WI38 (cell line): ENCODE measurements around the gene EEF1AKMT2.

ENCODE experiments used
- H3K4me3 ChIP-seq: 2 replicates; pipeline ENCODE4 v1.5.1; 2011; ENCODE audit warnings: low read depth, mild to moderate bottlenecking, control low read depth, low read length
- TF ChIP-seq, protein P1 (sequence below): IDR thresholded peaks from 2 replicates; pipeline ENCODE4 v1.5.1; 2012; ENCODE audit warnings: low read depth, mild to moderate bottlenecking, control low read depth, low read length

The EEF1AKMT2 gene

DNA sequence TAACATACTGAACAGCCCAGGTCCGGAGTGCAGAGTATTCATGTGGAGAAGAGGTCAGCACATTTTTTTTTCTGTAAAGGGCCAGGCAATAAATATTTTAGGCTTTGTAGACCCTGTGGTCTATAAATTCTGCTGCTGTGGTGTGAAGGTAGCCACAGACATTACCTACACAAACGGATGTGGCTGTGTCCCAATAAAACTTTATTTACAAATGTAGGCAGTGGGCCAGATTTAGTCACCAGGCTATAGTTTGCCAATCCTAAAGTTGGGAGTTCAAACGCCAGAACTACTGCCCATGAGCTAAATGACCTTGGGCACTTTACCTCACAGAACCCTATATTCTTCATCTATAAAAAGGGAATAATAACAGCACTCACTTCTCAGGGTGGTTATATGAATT lies 60.9 kb downstream of the EEF1AKMT2 start:
- no peak overlapping the region for H3K4me3 ChIP-seq
- TF ChIP-seq, protein P1, sequence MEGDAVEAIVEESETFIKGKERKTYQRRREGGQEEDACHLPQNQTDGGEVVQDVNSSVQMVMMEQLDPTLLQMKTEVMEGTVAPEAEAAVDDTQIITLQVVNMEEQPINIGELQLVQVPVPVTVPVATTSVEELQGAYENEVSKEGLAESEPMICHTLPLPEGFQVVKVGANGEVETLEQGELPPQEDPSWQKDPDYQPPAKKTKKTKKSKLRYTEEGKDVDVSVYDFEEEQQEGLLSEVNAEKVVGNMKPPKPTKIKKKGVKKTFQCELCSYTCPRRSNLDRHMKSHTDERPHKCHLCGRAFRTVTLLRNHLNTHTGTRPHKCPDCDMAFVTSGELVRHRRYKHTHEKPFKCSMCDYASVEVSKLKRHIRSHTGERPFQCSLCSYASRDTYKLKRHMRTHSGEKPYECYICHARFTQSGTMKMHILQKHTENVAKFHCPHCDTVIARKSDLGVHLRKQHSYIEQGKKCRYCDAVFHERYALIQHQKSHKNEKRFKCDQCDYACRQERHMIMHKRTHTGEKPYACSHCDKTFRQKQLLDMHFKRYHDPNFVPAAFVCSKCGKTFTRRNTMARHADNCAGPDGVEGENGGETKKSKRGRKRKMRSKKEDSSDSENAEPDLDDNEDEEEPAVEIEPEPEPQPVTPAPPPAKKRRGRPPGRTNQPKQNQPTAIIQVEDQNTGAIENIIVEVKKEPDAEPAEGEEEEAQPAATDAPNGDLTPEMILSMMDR, result no peak

- no peak overlapping the region for H3K4me3 ChIP-seq
- TF ChIP-seq, protein P1, result no peak
These were observed 62.6 kb downstream of the EEF1AKMT2 start for GRCh38 chr10:124728830-124729661.

- no peak overlapping the region for H3K4me3 ChIP-seq
- TF ChIP-seq, protein P1, result no peak
These were observed 63.4 kb downstream of the EEF1AKMT2 start for GRCh38 chr10:124728071-124728829.

- H3K4me3 ChIP-seq, result no peak overlapping the region
- TF ChIP-seq, protein P1, result no peak
These were observed 64.2 kb downstream of the EEF1AKMT2 start for GRCh38 chr10:124727361-124727960.

GRCh38 chr10:124725791-124726190 lies 65.9 kb downstream of the EEF1AKMT2 start:
- TF ChIP-seq, protein P1, result no peak
- H3K4me3 ChIP-seq, result no peak overlapping the region

GRCh38 chr10:124725171-124725631 lies 66.5 kb downstream of the EEF1AKMT2 start:
- H3K4me3 ChIP-seq, result no peak overlapping the region
- TF ChIP-seq, protein P1, result no peak
